Measurements from ENCODE around the gene ELOVL6.

DNA sequence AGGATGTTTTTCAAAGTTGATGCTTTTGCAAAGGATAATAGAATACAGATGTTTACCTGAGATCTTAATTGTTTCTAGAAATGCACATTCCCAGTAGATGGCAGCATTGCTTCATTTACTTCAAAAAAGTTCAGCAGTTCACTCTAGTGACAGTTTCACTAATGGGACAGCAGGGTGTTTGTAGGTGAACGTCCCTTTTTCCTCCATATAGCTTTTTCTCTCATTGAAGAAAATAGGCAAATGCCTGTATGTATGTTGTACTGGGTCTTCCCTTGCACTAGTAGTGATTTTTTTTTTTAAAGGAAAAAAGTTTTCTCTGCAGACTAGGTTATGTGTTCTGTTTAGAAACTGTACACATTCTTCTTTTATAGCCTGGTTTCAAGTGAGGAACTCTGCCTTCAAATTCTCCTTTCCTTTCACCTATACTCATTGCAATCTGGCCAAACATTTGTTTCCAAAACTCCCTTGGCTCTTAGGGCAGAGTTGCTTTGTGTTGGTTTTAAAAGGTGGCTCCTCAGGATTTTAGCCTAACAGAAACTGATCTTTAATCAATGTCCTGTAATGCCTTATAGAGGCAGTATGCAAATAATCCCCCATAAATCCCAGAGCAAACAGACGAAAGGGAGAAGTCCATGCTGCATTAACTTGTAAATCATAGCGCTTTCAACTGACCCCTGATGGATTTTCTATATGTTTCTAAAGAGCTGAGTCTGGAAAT is 199.4 kb downstream of the ELOVL6 start:
- TF ChIP-seq CTCF (IDR thresholded peaks at IDR 0.05 in 4 of 5, conservative IDR thresholded peaks at IDR 0.05 in 1 of 5): peak in 3 of 5 experiments; percentile 43 to 60 (median 51)
- TF ChIP-seq POLR2A (IDR thresholded peaks at IDR 0.05): no peak
